Gastrocnemius medialis (tissue), 4 donors: ENCODE data around the gene ZNF750. TPM values are rescaled to one million over a fixed set of nuclear protein-coding genes. Genes with fewer than 3 reads are reported as not detected.

Source experiments
- ATAC-seq, 2 donors: fragments of 150-250 bp; one replicate each; pipeline ENCODE4 v1.9.1; 2016
- DNase-seq, 2 donors: peaks; one replicate each; pipeline ENCODE4 v3.0.0-alpha.2; 2019
- H3K27ac ChIP-seq, 4 donors: fragments of 200-600 bp; sonication (generic); 1 replicate in 1 of 4; 2 replicates in 3 of 4; pipeline ENCODE4 v1.5.1; 2016 to 2018; ENCODE audit warnings: mild to moderate bottlenecking in 2 of 4, moderate library complexity in 1 of 4
- H3K27me3 ChIP-seq, 3 donors: fragments of 200-600 bp; sonication (generic) in 2 of 3; 1 replicate in 1 of 3; 2 replicates in 2 of 3; pipeline versions ENCODE4 v1.5.1 to v1.6.0; 2016 to 2019; ENCODE audit warnings: mild to moderate bottlenecking in 1 of 3, moderate library complexity in 1 of 3
- H3K36me3 ChIP-seq, 2 donors: fragments of 200-600 bp; sonication (generic) in 1 of 2; one replicate each; pipeline ENCODE4 v1.5.1; 2017 to 2018
- H3K4me1 ChIP-seq, 2 donors: fragments of 200-600 bp; sonication (generic) in 1 of 2; one replicate each; pipeline ENCODE4 v1.5.1; 2016 to 2017; ENCODE audit warnings: mild to moderate bottlenecking in 2 of 2
- H3K4me3 ChIP-seq, 4 donors: fragments of 200-600 bp; sonication (generic) in 3 of 4; 1 replicate in 1 of 4; 2 replicates in 3 of 4; pipeline ENCODE4 v1.5.1; 2016 to 2019; ENCODE audit warnings: mild to moderate bottlenecking in 2 of 4
- H3K9me3 ChIP-seq, 3 donors: fragments of 200-600 bp; sonication (generic) in 2 of 3; 1 replicate in 1 of 3; 2 replicates in 2 of 3; pipeline ENCODE4 v1.5.1; 2016 to 2019
- POLR2A ChIP-seq, 2 donors: fragments of 450-650 bp; IDR thresholded peaks; one replicate each; pipeline ENCODE4 v1.6.1; 2017; ENCODE audit warnings: antibody characterized with exemption in 2 of 2, mild to moderate bottlenecking in 2 of 2, moderate library complexity in 2 of 2
- in situ Hi-C, 4 donors: fragments of 200-750 bp; cut with MboI; loops; one replicate each; pipeline versions ENCODE4 v1.15.0 to v1.8.0; 2017; ENCODE audit warnings: low sequenced_read_pairs in 4 of 4
- intact Hi-C: fragments of 100-400 bp; cut with DNase I; formaldehyde crosslinking; loops from one replicate; pipeline ENCODE4 v1.15.1; 2023; ENCODE audit warnings: low total_unique reads
- total RNA-seq, 4 donors: library from RNA; depleted of rRNA; stranded (reverse); fragments of >200 nt; gene quantifications; one replicate each; pipeline versions ENCODE4 v1.1.0 to v1.2.3, GENCODE V29; 2016
- TF ChIP-seq, protein P1 (sequence below), 5 experiments: fragments of 450-650 bp in 3 of 5; fragments of 200-600 bp in 2 of 5; sonication (generic) in 2 of 5; IDR thresholded peaks in 4 of 5; conservative IDR thresholded peaks in 1 of 5; 1 replicate in 4 of 5; 2 replicates in 1 of 5; pipeline ENCODE4 v1.5.1; 2016 to 2019; ENCODE audit warnings: antibody characterized with exemption in 5 of 5, mild to moderate bottlenecking in 3 of 5, moderate library complexity in 3 of 5

Gene ZNF750
- total RNA-seq, 4 donors from 2014 or later, result 2.5 to 17.8 (median 11.7) TPM

DNA sequence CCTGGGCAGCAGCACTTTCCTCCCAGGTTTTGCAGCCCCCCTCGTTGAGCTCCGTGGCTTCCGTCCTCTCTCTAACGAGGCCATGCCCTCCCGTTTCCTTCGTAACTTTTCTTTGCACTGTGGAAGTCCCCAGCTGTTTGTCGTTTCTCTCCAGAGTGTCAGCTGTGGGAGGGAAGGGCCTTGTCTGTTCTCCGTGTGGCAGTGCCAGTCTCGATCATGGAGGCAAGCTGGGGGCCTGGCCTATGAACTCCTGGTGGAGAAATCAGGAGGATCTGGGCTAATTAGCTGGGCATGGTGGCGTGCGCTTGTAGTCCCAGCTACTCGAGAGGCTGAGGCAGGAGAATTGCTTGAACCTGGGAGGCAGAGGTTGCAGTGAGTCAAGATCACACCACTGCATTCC is 59.6 kb downstream of the ZNF750 start:
- intact Hi-C loops (loop anchor here (10.0 kb wide), 1 partner anchor 275 kb away; no protein-coding TSS in a partner anchor), in situ Hi-C loops (loop anchor here (5.0 to 10.0 kb wide), 2 partner anchors 135 to 137 kb away; no protein-coding TSS in a partner anchor)
- ATAC-seq, result no peak
- Histone ChIP-seq H3K27me3 (no peaks in the 10 kb centered on the region), H3K4me1 (peaks cover 8 to 9% of the 10 kb centered on the region in 2 donors), H3K36me3 (peaks cover 0 to 7% of the 10 kb centered on the region in 2 donors), H3K9me3 (no peaks in the 10 kb centered on the region), H3K27ac (no peak overlapping the region), H3K4me3 (no peak overlapping the region)
- TF ChIP-seq, protein P1, sequence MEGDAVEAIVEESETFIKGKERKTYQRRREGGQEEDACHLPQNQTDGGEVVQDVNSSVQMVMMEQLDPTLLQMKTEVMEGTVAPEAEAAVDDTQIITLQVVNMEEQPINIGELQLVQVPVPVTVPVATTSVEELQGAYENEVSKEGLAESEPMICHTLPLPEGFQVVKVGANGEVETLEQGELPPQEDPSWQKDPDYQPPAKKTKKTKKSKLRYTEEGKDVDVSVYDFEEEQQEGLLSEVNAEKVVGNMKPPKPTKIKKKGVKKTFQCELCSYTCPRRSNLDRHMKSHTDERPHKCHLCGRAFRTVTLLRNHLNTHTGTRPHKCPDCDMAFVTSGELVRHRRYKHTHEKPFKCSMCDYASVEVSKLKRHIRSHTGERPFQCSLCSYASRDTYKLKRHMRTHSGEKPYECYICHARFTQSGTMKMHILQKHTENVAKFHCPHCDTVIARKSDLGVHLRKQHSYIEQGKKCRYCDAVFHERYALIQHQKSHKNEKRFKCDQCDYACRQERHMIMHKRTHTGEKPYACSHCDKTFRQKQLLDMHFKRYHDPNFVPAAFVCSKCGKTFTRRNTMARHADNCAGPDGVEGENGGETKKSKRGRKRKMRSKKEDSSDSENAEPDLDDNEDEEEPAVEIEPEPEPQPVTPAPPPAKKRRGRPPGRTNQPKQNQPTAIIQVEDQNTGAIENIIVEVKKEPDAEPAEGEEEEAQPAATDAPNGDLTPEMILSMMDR (IDR thresholded peaks at IDR 0.05 in 4 of 5, conservative IDR thresholded peaks at IDR 0.05 in 1 of 5), result no peak
- no peak for TF ChIP-seq POLR2A (IDR thresholded peaks at IDR 0.05)
- no peak for DNase-seq

DNA sequence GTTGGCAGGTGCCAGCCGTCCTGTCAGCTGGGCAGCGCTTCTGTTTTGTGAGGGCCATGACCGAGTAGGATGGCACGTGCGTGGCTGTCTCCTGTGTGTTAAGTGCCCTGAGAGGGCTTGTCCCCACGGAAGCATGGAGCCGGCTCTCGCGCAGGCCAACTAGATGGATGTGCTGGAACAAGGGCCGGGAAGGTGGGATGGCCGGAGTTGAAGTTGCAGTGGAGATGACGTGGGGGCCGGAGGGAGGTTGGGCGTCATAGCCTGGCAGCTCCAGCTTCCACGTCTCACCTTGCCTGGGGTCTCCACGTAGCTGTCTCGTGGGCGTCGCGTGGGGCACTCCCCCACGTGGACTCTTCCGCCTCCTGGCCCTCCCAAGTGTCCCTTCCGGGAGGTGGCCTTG is 60.3 kb downstream of the ZNF750 start:
- in situ Hi-C loops, result no loop called here
- DNase-seq (no peak), ATAC-seq (no peak)
- Histone ChIP-seq H3K36me3 (peaks cover 0 to 7% of the 10 kb centered on the region in 2 donors), H3K4me1 (peaks cover 8 to 9% of the 10 kb centered on the region in 2 donors), H3K9me3 (no peaks in the 10 kb centered on the region), H3K27ac (no peak overlapping the region), H3K27me3 (no peaks in the 10 kb centered on the region), H3K4me3 (no peak overlapping the region)
- intact Hi-C loops, result no loop called here
- TF ChIP-seq POLR2A (IDR thresholded peaks at IDR 0.05), result no peak
- TF ChIP-seq, protein P1 (IDR thresholded peaks at IDR 0.05 in 4 of 5, conservative IDR thresholded peaks at IDR 0.05 in 1 of 5), result no peak

Other genes starting within 250 kb of the ZNF750 start
- gene WDR45B, start 191.6 kb downstream of the ZNF750 start, total RNA-seq, result 10 to 100 TPM; 28.0 to 39.2 (median 34.8) TPM
- gene RAB40B, start 141.3 kb downstream of the ZNF750 start, total RNA-seq, result 10 to 100 TPM; 19.0 to 52.7 (median 24.4) TPM
- 1 to 10 TPM; 2.3 to 7.9 (median 3.9) TPM for gene FN3KRP, start 123.3 kb downstream of the ZNF750 start, total RNA-seq
- gene FN3K, start 104.4 kb downstream of the ZNF750 start, total RNA-seq, result 1 to 10 TPM; 1.1 to 5.5 (median 2.7) TPM
- 10 to 100 TPM; 18.0 to 50.4 (median 33.3) TPM for gene TBCD, start 88.0 kb downstream of the ZNF750 start, total RNA-seq
- 10 to 100 TPM in 3 of 4 donors, 1 to 10 TPM in 1; 6.6 to 19.7 (median 11.1) TPM for gene METRNL, start 239.6 kb upstream of the ZNF750 start, total RNA-seq